Colon (tissue), 2 donors: ENCODE measurements around the gene BABAM2.

Source experiments
- FAIRE-seq: peaks from 2 replicates; lab custom pipeline; 2012; peaks lifted over from hg19 to GRCh38; lab: Jason Lieb, UNC
- donor health status: control.
- donor health status: control.

The BABAM2 gene

GRCh38 chr2:27912512-27912911 is 22.0 kb downstream of the BABAM2 start:
- FAIRE-seq: no peak

GRCh38 chr2:27914041-27914804 is 23.7 kb downstream of the BABAM2 start:
- no peak for FAIRE-seq

DNA sequence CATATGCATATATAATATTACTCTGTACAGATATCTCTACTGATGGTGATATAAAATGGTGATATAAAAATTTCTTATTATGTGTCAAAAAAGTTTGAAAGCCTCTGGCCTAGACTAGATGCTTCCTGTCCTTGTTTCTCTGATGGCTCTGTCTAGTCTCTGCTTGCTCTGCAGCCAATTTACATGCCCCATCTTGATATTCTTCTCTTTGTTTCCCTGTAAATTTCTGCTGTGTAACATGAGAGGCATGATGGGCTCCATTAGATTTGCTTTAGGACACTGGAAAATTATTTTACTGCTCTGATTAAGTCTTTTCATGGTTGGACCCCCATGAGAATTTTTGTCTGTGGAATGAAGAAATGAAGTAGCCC is 24.3 kb downstream of the BABAM2 start:
- FAIRE-seq: no peak

DNA sequence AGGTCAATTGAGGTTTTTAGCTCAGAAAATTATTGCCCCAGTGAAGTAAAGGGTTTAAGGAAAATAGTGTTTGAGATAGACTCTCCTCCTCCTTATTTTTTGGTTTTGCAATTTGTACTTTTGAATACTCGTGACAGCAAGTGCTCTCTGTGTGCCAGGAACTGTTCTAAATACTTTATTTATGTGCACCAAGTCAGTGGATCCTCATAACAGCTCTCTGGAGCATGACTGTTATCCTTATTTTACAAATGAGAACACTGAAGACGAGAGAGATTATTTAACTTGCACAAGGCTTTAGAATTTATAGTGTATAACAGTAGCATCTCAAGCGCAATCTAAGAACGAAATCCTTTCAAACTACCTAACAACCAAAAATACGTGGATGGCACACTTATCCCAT is 24.7 kb downstream of the BABAM2 start:
- FAIRE-seq: no peak

DNA sequence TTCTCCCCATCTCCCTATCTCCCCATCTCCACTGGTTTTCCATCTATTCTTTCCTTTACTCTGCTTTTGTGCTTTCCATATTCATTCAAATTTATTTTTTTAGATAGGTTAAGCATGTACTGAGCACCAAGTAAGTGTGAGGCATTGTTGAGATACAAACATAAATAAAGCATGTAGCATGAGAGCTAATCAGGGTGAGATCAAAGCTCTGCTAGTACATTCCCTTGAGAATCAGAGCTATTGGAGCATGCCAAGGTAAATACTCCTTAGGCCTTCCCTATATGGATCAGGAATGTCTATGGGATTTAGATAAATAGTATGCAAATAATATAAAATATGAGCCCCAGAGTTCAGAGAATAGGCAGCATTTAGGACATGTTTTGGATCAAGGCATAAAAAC is 25.3 kb downstream of the BABAM2 start:
- no peak for FAIRE-seq

- FAIRE-seq: no peak
Measured at GRCh38 chr2:27916293-27916995, 25.9 kb downstream of the BABAM2 start.

DNA sequence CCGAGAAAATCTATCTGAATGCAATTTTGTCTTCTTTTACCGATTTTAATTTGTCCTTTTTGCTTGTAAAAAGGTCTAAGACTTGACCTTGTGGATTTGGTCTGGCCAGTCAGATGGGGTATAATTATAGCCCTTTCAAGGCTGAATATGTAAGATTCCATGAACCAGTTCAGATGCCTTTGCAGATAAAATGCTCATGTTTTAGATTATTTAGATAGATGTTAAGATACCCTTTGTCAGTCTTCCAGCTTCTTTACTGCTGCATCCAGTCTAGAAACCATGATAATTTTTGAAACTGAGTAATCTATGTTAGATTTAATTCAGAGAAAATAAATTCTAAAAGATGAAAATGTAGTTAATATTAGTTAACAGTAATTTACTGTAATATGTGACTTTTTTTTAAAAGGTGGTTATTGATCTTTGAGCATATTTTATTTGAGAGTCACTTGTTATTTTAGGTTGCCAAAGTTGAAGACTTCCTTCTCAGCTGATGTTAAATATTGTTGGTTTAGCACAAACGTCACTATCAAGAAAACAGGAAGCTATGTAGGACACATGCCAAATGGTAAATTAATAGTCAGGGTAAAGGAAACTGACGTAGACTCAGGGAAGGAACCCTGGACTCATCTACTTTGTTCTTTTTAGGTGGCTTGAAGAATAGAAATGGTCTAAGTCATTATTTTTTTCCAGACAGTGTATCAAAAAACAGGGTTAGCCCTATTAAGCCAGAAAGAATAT is 29.8 kb downstream of the BABAM2 start:
- FAIRE-seq: peak; percentile 82

GRCh38 chr2:27921424-27921823 is 30.9 kb downstream of the BABAM2 start:
- no peak for FAIRE-seq

GRCh38 chr2:27921880-27922547 is 31.5 kb downstream of the BABAM2 start:
- peak; percentile 38 for FAIRE-seq

DNA sequence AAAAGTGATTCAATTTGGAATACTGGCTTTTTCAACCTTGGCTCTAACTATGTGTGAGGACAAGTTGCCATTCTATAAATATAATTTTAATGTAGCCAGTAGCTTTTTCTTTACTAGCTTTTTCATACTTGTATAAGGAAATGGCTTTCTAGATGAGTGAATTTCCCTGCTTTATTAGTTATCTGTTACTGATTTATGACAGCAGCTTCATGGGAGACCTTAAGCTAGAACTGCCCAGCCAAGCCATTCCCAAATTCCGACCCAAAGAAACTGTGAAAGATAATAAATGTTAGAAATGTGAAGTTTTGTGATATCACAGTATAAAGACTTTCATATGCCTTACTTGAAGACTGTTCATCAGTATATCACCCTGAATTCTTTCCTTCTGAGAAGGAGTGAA is 32.3 kb downstream of the BABAM2 start:
- FAIRE-seq: no peak

GRCh38 chr2:27925766-27926472 is 35.4 kb downstream of the BABAM2 start:
- FAIRE-seq: no peak

DNA sequence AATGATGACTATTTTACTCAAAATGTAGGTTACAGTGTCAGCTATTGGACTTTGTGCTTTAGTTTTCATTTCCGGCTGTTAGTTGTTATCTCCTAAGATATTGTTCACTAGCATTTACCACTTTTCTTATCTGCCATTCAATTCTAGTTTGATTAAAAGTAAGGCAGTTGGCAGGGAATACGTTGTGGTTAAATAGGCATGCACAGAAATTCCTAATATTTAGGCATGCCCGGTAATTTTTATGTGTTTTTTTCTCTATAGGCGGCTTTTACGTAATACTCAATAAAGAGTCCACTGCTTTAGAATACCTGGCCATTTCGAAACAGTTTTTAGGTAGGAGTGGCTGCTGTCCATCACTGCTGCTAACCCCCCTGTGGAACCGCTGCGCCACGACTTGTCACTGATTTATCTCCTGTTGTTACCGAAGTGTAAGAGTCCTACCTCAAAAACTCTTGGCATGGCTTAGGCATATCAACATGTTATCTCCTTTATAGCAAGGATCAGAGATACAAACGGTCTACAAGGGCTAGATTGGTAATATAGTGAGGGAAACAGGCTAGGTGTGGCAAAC is 39.5 kb downstream of the BABAM2 start:
- FAIRE-seq: no peak

GRCh38 chr2:27931361-27931950 is 40.9 kb downstream of the BABAM2 start:
- FAIRE-seq: no peak

GRCh38 chr2:27932396-27932795 is 41.9 kb downstream of the BABAM2 start:
- no peak for FAIRE-seq

GRCh38 chr2:27935026-27935425 is 44.5 kb downstream of the BABAM2 start:
- no peak for FAIRE-seq

- no peak for FAIRE-seq
Measured at GRCh38 chr2:27940090-27940671, 49.7 kb downstream of the BABAM2 start.

- FAIRE-seq: no peak
Measured at GRCh38 chr2:27940982-27941381, 50.5 kb downstream of the BABAM2 start.

DNA sequence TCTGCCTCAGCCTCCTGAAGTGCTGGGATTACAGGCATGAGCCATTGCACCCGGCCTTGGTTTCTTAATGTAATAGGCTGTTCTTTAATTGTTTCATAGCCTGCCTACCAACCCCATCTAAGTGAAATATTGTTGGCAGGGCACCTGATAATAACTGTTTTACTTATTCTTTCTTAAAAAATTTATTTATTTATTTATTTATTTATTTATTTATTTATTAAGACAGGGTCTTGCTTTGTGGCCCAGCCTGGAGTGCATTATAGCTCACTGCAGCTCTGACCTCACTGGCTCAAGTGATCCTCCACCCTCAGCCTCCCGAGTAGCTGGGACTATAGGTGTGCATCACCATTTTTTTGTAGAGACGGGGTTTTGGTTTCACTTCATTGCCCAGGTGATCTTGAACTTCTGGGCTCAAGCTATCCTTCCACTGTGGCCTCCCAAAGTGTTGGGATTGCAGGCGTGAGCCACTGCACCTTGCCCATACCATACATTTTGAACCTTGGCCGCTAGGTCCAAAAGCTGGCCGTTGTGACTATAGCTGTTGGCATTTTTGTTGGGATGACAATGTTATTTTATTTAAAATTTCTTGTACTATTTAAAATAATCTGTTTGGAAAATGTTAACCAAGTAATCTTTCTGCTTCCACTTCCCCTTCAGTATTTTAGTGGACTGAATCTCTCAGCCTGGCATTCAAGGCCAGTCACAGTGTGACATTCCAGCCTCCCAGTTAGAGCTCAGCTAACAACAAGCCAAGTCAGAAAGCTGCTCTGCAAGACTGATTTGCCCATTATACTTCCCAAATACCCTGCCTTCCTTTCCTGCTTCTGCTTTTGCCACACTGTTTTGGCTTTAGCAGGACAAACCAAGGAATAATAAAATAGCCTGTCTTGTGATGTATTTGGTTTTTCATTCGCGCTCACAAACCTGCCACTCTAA is 52.4 kb downstream of the BABAM2 start:
- no peak for FAIRE-seq

- FAIRE-seq: peak; percentile 51
Measured at GRCh38 chr2:27946530-27947060, 56.1 kb downstream of the BABAM2 start.
